ENCODE results near the gene ATRAID. TPM values are rescaled to one million over a fixed set of nuclear protein-coding genes. Genes with fewer than 3 reads are reported as not detected.
"Not testable (repeated sequence)": the region's sequence is repeated elsewhere in the genome, so short reads cannot be mapped to it uniquely, and the experiment has no call there.

ATRAID gene
- total RNA-seq (2014; rRNA removed; shearing (Covaris generic)): 75.0 and 86.6 TPM in 2 replicates

GRCh38 chr2:27211943-27212625 lies at the start of gene ATRAID, which contains the start of gene SLC5A6:
Gene ATRAID (plus strand): TSS chr2:27212041. CDS start chr2:27212369, 328 bp downstream.
Gene SLC5A6 (minus strand): TSS chr2:27212268. CDS start chr2:27207650, 4,618 bp downstream.
- peak; percentile 90 for DNase-seq (ENCODE audit: low spot score)

- no peak for DNase-seq (ENCODE audit: low spot score)
Measured at GRCh38 chr2:27162151-27163121, 49.4 kb upstream of the ATRAID start.

- no peak for DNase-seq (ENCODE audit: low spot score)
Measured at GRCh38 chr2:27164960-27165763, 46.7 kb upstream of the ATRAID start.

- DNase-seq (ENCODE audit: low spot score): no peak
Measured at GRCh38 chr2:27170581-27171337, 41.1 kb upstream of the ATRAID start.

- DNase-seq (ENCODE audit: low spot score): no peak
Measured at GRCh38 chr2:27171351-27171848, 40.4 kb upstream of the ATRAID start.

GRCh38 chr2:27174638-27175037 lies 37.2 kb upstream of the ATRAID start:
- DNase-seq (ENCODE audit: low spot score): no peak

GRCh38 chr2:27175330-27175729 lies 36.5 kb upstream of the ATRAID start:
- DNase-seq (ENCODE audit: low spot score): no peak

- DNase-seq (ENCODE audit: low spot score): not testable (repeated sequence)
Measured at GRCh38 chr2:27175781-27176180, 36.1 kb upstream of the ATRAID start.

GRCh38 chr2:27177441-27178351 lies 34.1 kb upstream of the ATRAID start:
- DNase-seq (ENCODE audit: low spot score): no peak

GRCh38 chr2:27178469-27178868 lies 33.4 kb upstream of the ATRAID start:
- no peak for DNase-seq (ENCODE audit: low spot score)

- DNase-seq (ENCODE audit: low spot score): no peak
Measured at GRCh38 chr2:27179344-27180000, 32.4 kb upstream of the ATRAID start.

- no peak for DNase-seq (ENCODE audit: low spot score)
Measured at GRCh38 chr2:27182346-27182745, 29.5 kb upstream of the ATRAID start.

- DNase-seq (ENCODE audit: low spot score): no peak
Measured at GRCh38 chr2:27184115-27184514, 27.7 kb upstream of the ATRAID start.

- no peak for DNase-seq (ENCODE audit: low spot score)
Measured at GRCh38 chr2:27185331-27186026, 26.4 kb upstream of the ATRAID start.

- no peak for DNase-seq (ENCODE audit: low spot score)
Measured at GRCh38 chr2:27186613-27187345, 25.1 kb upstream of the ATRAID start.

- no peak for DNase-seq (ENCODE audit: low spot score)
Measured at GRCh38 chr2:27189989-27190388, 21.9 kb upstream of the ATRAID start.

GRCh38 chr2:27191070-27191829 lies 20.6 kb upstream of the ATRAID start:
- peak; percentile 78 for DNase-seq (ENCODE audit: low spot score)
